Epithelial cell of proximal tubule (primary cell): Measurements from ENCODE around the gene ONECUT3. TPM values are rescaled to one million over a fixed set of nuclear protein-coding genes. Genes with fewer than 3 reads are reported as not detected.

Source experiments
- DNase-seq: peaks from one replicate; pipeline ENCODE4 v3.0.0-alpha.2; 2011; ENCODE audit warnings: low read depth
- H3K4me3 ChIP-seq: 2 replicates; pipeline ENCODE4 v1.5.1; 2011; ENCODE audit warnings: low read depth, mild to moderate bottlenecking, low read length
- total RNA-seq: library from RNA; depleted of rRNA; stranded (reverse); fragments of >200 nt; gene quantifications from 2 replicates; pipeline ENCODE4 v1.2.3, GENCODE V29; 2015
- TF ChIP-seq, protein P1 (sequence below): conservative IDR thresholded peaks from 2 replicates; pipeline ENCODE4 v1.5.1; 2012; ENCODE audit warnings: low read depth, mild to moderate bottlenecking, low read length

ONECUT3 gene
- total RNA-seq, 1 donor from 2014 or later: not detected

- no peak for DNase-seq
- TF ChIP-seq, protein P1, sequence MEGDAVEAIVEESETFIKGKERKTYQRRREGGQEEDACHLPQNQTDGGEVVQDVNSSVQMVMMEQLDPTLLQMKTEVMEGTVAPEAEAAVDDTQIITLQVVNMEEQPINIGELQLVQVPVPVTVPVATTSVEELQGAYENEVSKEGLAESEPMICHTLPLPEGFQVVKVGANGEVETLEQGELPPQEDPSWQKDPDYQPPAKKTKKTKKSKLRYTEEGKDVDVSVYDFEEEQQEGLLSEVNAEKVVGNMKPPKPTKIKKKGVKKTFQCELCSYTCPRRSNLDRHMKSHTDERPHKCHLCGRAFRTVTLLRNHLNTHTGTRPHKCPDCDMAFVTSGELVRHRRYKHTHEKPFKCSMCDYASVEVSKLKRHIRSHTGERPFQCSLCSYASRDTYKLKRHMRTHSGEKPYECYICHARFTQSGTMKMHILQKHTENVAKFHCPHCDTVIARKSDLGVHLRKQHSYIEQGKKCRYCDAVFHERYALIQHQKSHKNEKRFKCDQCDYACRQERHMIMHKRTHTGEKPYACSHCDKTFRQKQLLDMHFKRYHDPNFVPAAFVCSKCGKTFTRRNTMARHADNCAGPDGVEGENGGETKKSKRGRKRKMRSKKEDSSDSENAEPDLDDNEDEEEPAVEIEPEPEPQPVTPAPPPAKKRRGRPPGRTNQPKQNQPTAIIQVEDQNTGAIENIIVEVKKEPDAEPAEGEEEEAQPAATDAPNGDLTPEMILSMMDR: no peak
- no peak overlapping the region for H3K4me3 ChIP-seq
These were observed 35.9 kb upstream of the ONECUT3 start for GRCh38 chr19:1717200-1717969.

DNA sequence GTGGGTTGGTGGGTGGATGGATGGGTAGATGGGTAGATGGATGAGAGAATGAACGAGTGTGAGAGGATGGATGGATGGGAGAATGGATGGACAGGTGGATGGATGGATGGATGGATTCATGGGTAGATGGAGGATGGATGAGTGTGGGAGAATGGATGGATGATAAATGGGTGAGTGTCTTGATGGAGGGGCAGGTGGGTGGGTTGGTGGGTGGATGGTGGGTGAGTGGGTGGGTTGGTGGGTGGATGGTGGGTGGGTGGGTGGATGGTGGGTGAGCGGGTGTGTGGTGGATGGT, 35.4 kb upstream of the ONECUT3 start:
- H3K4me3 ChIP-seq: no peak overlapping the region
- TF ChIP-seq, protein P1: no peak
- DNase-seq: no peak

- TF ChIP-seq, protein P1: no peak
These were observed 34.6 kb upstream of the ONECUT3 start for GRCh38 chr19:1718420-1719291.

GRCh38 chr19:1719519-1719918, 33.8 kb upstream of the ONECUT3 start:
- H3K4me3 ChIP-seq: no peak overlapping the region
- no peak for DNase-seq
- TF ChIP-seq, protein P1: no peak

More at GRCh38 chr19:1718420-1719291, 34.6 kb upstream of the ONECUT3 start:
- no peak overlapping the region for H3K4me3 ChIP-seq
- DNase-seq: no peak

- no peak overlapping the region for H3K4me3 ChIP-seq
- DNase-seq: no peak
- TF ChIP-seq, protein P1: no peak
These were observed 33.1 kb upstream of the ONECUT3 start for GRCh38 chr19:1720237-1720636.

- no peak for DNase-seq
These were observed 27.9 kb upstream of the ONECUT3 start for GRCh38 chr19:1725100-1726064.

More at GRCh38 chr19:1725100-1726064, 27.9 kb upstream of the ONECUT3 start:
- peak overlapping the region; percentile 51 for H3K4me3 ChIP-seq
- TF ChIP-seq, protein P1: no peak
